T-helper 9 cell (primary cell): Measurements from ENCODE around the gene NDEL1.

ENCODE experiments used
- DNase-seq: peaks from one replicate; pipeline ENCODE4 v3.0.0-alpha.2; 2020

The NDEL1 gene

GRCh38 chr17:8480011-8480976 is 44.6 kb downstream of the NDEL1 start:
- no peak for DNase-seq

- DNase-seq: no peak
These were observed 45.4 kb downstream of the NDEL1 start for GRCh38 chr17:8481089-8481488.

- no peak for DNase-seq
These were observed 46.0 kb downstream of the NDEL1 start for GRCh38 chr17:8481703-8482102.

GRCh38 chr17:8482546-8482945 is 46.9 kb downstream of the NDEL1 start:
- no peak for DNase-seq

GRCh38 chr17:8484465-8484864 is 48.8 kb downstream of the NDEL1 start:
- DNase-seq: no peak

GRCh38 chr17:8485491-8485890 is 49.8 kb downstream of the NDEL1 start:
- DNase-seq: no peak

GRCh38 chr17:8487130-8487645 is 51.5 kb downstream of the NDEL1 start:
- DNase-seq: no peak

DNA sequence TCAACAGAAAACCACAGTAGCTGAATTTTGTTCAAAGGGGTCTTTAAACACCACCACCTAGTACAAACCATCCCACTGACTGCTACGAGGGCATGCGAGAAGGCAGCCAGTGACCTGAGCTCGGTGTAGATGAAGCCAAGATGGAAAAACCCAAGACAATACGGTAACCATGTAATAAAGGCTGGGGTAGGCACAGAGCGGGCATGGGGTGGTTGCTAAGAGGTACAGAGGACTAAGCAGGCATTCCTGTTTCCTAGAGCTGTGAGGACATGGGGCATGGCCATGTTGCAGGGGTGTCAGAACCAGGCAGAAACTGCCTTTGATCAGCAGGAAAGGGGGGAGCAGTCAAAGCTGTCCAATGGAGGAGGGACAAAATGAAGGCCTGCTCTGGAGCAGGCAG is 52.1 kb downstream of the NDEL1 start:
- DNase-seq: no peak

GRCh38 chr17:8488491-8488890 is 52.8 kb downstream of the NDEL1 start:
- no peak for DNase-seq

- no peak for DNase-seq
These were observed 53.2 kb downstream of the NDEL1 start for GRCh38 chr17:8488901-8489300.

DNA sequence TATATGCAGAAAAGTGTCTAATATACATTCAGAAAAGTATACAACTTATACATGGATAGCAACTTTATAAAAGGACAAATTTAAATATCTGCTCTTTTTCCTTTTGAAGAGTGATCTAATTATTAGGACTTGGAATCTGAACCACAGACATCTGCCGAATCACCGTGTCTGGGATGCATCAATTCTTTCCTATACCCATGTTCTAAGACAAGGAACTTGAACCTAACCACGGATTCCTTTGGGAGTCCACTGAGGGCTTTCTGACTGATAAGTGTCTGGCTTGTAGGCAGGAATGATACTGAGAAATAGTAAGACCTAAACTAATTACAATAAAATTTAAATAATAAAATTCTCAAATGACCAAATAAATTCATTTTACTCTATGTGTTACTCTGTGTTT is 54.2 kb downstream of the NDEL1 start:
- no peak for DNase-seq

GRCh38 chr17:8490256-8491023 is 54.8 kb downstream of the NDEL1 start:
- DNase-seq: no peak

DNA sequence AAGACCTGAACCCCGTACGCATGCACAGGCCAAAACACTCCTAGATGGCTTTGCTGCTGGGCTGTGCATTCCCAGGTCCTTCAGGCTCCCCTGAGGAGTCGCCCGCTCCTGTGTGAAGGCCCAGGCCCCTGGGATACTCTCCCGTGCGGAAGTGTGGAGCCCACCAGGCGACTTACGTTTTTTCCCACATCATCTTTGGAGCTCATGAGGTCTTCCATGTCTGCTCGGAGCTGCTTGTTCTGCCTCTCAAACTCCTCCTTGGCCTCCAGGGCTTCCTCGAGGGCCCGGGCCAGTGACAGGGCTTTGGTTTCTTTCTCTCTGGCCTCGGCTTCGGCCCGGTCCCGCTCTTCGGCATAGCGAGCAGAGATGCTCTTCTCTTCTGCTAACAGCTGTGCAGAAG is 56.4 kb downstream of the NDEL1 start:
- no peak for DNase-seq

DNA sequence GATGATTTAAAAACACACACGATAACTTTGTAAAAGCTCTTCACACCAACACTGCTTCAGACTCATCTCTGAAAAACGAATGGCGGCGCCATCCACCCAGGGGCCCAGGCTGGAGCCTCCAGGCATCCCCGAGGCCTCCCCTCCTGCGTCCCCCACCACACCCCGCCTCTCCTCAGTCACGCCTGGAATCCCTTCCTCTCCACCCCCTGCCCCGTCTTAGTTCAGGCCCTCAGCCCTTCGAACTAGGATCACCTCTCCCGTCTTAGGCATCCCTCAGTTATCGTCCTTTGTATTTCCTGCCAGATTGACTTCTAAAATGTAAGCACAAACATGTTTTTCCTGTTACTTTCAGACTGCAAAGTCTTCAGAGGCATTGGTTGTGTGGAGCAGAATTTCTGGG is 58.3 kb downstream of the NDEL1 start:
- DNase-seq: no peak

DNA sequence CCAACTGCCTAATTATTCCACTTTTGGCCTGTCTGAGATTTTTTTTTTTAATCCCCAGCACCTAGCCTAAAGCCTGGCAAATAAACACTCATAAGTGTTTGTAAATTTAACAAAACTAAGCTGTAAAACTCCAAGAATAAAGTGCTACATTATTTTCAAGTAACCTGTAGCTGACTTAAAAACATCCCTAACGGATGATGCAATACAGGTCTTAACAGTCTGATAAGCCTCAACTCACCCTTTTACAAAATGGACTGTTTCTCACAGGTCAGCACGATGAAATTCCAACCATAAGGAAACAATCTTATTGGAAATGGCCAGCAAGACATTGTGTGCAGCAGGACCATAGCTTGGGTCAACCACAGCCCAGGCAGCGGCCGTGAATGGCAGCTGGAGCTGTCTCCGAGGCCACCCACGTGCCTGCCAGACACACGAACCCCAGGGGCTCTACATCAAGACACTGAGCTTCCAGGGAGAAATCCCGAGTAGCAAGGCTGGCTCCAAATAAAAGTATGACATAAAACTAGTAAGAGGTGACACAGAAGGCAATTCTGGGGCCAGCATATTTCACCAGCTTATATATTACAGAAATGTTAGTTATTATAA is 58.9 kb downstream of the NDEL1 start:
- no peak for DNase-seq

- DNase-seq: no peak
These were observed 60.4 kb downstream of the NDEL1 start for GRCh38 chr17:8496081-8496480.

GRCh38 chr17:8499171-8499570 is 63.5 kb downstream of the NDEL1 start:
- no peak for DNase-seq

DNA sequence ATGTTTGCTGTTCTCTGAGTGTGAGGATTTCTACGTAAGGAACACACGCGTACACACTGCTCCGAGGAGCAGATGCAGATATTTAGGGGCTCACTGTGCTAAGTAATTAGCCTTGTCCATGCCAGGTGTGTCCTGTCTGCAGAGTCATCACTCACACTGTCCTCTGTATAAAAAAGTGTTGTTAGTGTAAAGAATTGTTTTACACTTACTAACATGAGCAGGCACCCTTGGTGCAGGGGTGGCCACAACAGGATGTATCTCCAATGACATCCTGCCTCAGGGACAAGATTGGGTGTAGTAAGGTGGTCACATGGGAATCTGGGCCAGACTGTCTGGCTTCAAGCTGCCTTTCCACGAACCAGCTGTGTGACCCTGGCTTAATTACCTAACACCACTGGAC is 63.9 kb downstream of the NDEL1 start:
- no peak for DNase-seq

DNA sequence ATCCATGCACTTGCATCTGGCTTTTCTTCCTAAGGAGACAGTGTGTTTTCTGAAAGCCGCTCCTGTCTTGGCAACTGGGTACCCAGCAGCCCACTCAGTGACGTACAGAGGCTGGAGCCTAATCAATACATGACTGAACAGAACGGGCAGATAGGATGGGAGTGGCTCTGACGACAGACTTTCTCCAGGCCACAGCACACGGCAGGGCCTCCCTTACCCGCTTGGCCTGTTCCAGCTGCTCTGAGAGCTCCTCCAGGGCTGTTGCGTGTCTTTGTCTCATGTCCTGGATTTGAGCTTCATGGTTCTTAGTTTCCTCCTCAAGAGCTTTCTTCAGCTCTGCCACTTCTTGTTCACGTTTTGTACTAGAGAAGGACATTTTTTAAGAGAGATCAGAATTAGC is 64.9 kb downstream of the NDEL1 start:
- DNase-seq: no peak

GRCh38 chr17:8502126-8502525 is 66.4 kb downstream of the NDEL1 start:
- DNase-seq: no peak

DNA sequence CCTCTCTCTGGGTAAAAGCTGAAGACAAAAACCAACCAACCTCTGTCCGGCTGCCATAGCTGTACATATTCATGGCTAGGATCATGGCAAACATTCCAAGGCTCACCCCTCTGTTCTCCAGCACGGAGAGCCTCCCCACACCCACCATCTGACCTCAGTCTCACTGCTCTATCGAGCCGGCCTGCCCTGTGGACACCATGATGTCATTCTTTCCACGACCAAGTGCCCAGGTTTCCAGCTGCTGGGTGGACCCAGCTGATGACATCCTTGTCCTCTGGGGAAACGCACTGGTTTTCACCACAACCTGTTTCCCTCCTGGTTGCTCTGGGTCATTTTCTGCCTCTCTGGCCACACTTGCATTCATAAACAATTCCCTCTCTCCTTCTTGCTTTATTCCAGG is 67.7 kb downstream of the NDEL1 start:
- DNase-seq: no peak

DNA sequence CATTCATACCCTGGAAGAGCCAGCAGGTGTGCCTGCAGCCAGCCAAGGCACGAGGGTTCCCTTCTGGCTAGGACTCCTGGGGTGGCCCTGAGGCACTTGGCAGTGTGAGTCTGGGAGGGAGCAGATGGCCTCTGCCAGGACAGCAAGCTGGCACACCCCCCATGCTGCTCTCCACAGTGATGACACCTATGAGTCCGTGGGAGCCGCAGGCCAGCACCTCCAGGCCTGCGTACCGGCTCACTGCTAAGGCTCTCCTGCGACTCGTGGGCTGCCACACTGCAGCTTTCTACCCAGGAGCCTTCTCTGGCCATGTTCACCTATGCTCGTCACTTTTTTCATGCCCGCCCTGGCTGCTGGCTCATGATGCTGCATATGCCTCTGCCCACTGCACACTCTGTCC is 68.1 kb downstream of the NDEL1 start:
- DNase-seq: no peak

- DNase-seq: no peak
These were observed 69.0 kb downstream of the NDEL1 start for GRCh38 chr17:8504460-8505207.
